Measurements from ENCODE around the gene MAGEB17. TPM values are rescaled to one million over a fixed set of nuclear protein-coding genes. Genes with fewer than 3 reads are reported as not detected.
"Not testable (repeated sequence)": the region's sequence is repeated elsewhere in the genome, so short reads cannot be mapped to it uniquely, and the experiment has no call there.

MAGEB17 gene
- total and polyA plus RNA-seq, 2 donors = 0.02 TPM; not detected in 1

GRCh38 chrX:16171039-16171438, 3.8 kb downstream of the MAGEB17 start:
- H3K9me3 ChIP-seq (ENCODE audit: control insufficient read depth in 2 of 2, insufficient read depth in 1 of 2, low read length in 1 of 2) = no peaks in the 10 kb centered on the region
- H3K36me3 ChIP-seq (ENCODE audit: control insufficient read depth in 2 of 2, insufficient read depth in 2 of 2, low read length in 1 of 2) = no peaks in the 10 kb centered on the region
- no peak overlapping the region for H3K4me3 ChIP-seq (ENCODE audit: low read length in 2 of 2)
- no peak overlapping the region for H3K27ac ChIP-seq (ENCODE audit: low read depth in 1 of 2, low read length in 1 of 2)
- 97% methylated on average over 9 of the region's 9 CpGs for WGBS
- H3K27me3 ChIP-seq (ENCODE audit: control insufficient read depth in 2 of 2, insufficient read depth in 1 of 2, low read length in 1 of 2) = no peaks in the 10 kb centered on the region
- no peaks in the 10 kb centered on the region for H3K4me1 ChIP-seq (ENCODE audit: control insufficient read depth in 2 of 2, insufficient read depth in 2 of 2, low read length in 2 of 2)
- DNase-seq (ENCODE audit: low read depth in 6 of 9, low spot score in 9 of 9) = no peak

DNA sequence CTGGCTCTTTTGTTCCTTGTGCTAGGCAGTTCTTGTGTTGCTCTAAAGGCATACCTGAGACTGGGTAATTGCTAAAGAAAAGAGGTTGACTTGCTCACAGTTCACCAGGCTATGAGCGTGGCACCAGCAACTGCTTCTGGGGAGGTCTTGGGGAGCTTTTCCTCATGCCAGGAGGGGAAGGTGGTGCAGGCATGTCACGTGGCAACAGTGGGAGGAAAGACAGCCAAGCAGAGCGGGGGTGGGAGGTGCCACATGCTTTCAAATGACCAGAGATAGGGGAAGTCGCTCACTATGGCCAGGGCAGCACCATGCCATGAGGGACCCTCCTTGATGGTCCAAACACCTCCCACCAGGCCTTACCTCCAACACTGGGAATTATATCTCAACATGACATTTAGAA, 4.7 kb downstream of the MAGEB17 start:
- Histone ChIP-seq H3K27me3 (ENCODE audit: control insufficient read depth in 2 of 2, insufficient read depth in 1 of 2, low read length in 1 of 2) (no peaks in the 10 kb centered on the region), H3K4me1 (ENCODE audit: control insufficient read depth in 2 of 2, insufficient read depth in 2 of 2, low read length in 2 of 2) (no peaks in the 10 kb centered on the region), H3K9me3 (ENCODE audit: control insufficient read depth in 2 of 2, insufficient read depth in 1 of 2, low read length in 1 of 2) (no peaks in the 10 kb centered on the region), H3K4me3 (ENCODE audit: low read length in 2 of 2) (no peak overlapping the region), H3K36me3 (ENCODE audit: control insufficient read depth in 2 of 2, insufficient read depth in 2 of 2, low read length in 1 of 2) (no peaks in the 10 kb centered on the region), H3K27ac (ENCODE audit: low read depth in 1 of 2, low read length in 1 of 2) (no peak overlapping the region)
- DNase-seq (ENCODE audit: low read depth in 6 of 9, low spot score in 9 of 9) = no peak
- 88% methylated on average over 4 of the region's 4 CpGs for WGBS

GRCh38 chrX:16172391-16172790, 5.1 kb downstream of the MAGEB17 start:
- H3K36me3 ChIP-seq (ENCODE audit: control insufficient read depth in 2 of 2, insufficient read depth in 2 of 2, low read length in 1 of 2) = no peaks in the 10 kb centered on the region
- no peaks in the 10 kb centered on the region for H3K9me3 ChIP-seq (ENCODE audit: control insufficient read depth in 2 of 2, insufficient read depth in 1 of 2, low read length in 1 of 2)
- DNase-seq (ENCODE audit: low read depth in 6 of 9, low spot score in 9 of 9) = no peak
- no peak overlapping the region for H3K27ac ChIP-seq (ENCODE audit: low read depth in 1 of 2, low read length in 1 of 2)
- no peak overlapping the region for H3K4me3 ChIP-seq (ENCODE audit: low read length in 2 of 2)
- H3K4me1 ChIP-seq (ENCODE audit: control insufficient read depth in 2 of 2, insufficient read depth in 2 of 2, low read length in 2 of 2) = no peaks in the 10 kb centered on the region
- no peaks in the 10 kb centered on the region for H3K27me3 ChIP-seq (ENCODE audit: control insufficient read depth in 2 of 2, insufficient read depth in 1 of 2, low read length in 1 of 2)
- 97% methylated on average over 3 of the region's 3 CpGs for WGBS

DNA sequence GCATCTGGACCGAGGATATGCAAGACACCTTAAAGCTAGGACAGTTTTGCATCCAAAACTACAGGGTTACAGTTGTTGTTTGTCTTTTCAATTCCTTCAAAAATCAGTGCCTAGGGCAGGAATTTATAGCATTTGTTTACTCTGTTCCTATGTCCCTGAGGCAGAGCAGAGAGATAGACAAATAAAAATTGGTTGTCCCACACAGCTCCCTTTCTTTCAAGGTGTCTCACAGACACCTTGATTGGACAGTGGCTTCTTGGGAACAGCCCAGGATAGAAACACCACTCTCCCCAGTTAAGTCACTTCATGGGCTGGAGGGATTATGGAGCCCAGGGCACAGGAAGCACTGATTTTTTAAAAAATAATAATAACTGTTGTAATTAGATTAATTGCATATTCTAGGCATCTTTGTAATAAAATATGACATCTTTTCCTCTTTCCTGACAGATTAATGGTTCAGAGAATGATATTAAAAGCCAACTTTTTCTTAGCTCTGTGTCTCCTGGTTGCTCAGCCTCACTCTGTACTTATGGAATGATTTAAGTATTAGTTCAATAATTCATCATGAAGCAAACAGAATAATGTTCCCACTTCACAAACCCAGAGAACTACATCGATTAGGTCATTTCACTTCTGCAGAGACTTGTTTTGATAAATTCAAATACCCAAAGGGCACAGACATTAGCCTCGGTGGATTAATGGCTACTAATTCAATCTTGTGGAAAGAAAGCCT, 8.2 kb downstream of the MAGEB17 start:
- no peak overlapping the region for H3K27ac ChIP-seq (ENCODE audit: low read depth in 1 of 2, low read length in 1 of 2)
- H3K4me3 ChIP-seq (ENCODE audit: low read length in 2 of 2) = no peak overlapping the region
- H3K27me3 ChIP-seq (ENCODE audit: control insufficient read depth in 2 of 2, insufficient read depth in 1 of 2, low read length in 1 of 2) = no peaks in the 10 kb centered on the region
- H3K9me3 ChIP-seq (ENCODE audit: control insufficient read depth in 2 of 2, insufficient read depth in 1 of 2, low read length in 1 of 2) = no peaks in the 10 kb centered on the region
- DNase-seq (ENCODE audit: low read depth in 6 of 9, low spot score in 9 of 9) = no peak
- WGBS = 89% methylated on average over 3 of the region's 3 CpGs
- no peaks in the 10 kb centered on the region for H3K4me1 ChIP-seq (ENCODE audit: control insufficient read depth in 2 of 2, insufficient read depth in 2 of 2, low read length in 2 of 2)
- no peaks in the 10 kb centered on the region for H3K36me3 ChIP-seq (ENCODE audit: control insufficient read depth in 2 of 2, insufficient read depth in 2 of 2, low read length in 1 of 2)

- Histone ChIP-seq H3K27ac (ENCODE audit: low read depth in 1 of 2, low read length in 1 of 2) (no peak overlapping the region), H3K9me3 (ENCODE audit: control insufficient read depth in 2 of 2, insufficient read depth in 1 of 2, low read length in 1 of 2) (no peaks in the 10 kb centered on the region), H3K27me3 (ENCODE audit: control insufficient read depth in 2 of 2, insufficient read depth in 1 of 2, low read length in 1 of 2) (no peaks in the 10 kb centered on the region), H3K36me3 (ENCODE audit: control insufficient read depth in 2 of 2, insufficient read depth in 2 of 2, low read length in 1 of 2) (no peaks in the 10 kb centered on the region), H3K4me3 (ENCODE audit: low read length in 2 of 2) (no peak overlapping the region), H3K4me1 (ENCODE audit: control insufficient read depth in 2 of 2, insufficient read depth in 2 of 2, low read length in 2 of 2) (no peaks in the 10 kb centered on the region)
- 60% methylated on average over 2 of the region's 2 CpGs for WGBS
- no peak for DNase-seq (ENCODE audit: low read depth in 6 of 9, low spot score in 9 of 9)
Observed at GRCh38 chrX:16177260-16177659, 10.0 kb downstream of the MAGEB17 start.

- not testable (repeated sequence) for H3K4me1 ChIP-seq (ENCODE audit: control insufficient read depth in 2 of 2, insufficient read depth in 2 of 2, low read length in 2 of 2); DNase-seq (ENCODE audit: low read depth in 6 of 9, low spot score in 9 of 9); H3K27me3 ChIP-seq (ENCODE audit: control insufficient read depth in 2 of 2, insufficient read depth in 1 of 2, low read length in 1 of 2); H3K4me3 ChIP-seq (ENCODE audit: low read length in 2 of 2); H3K27ac ChIP-seq (ENCODE audit: low read depth in 1 of 2, low read length in 1 of 2); H3K36me3 ChIP-seq (ENCODE audit: control insufficient read depth in 2 of 2, insufficient read depth in 2 of 2, low read length in 1 of 2); H3K9me3 ChIP-seq (ENCODE audit: control insufficient read depth in 2 of 2, insufficient read depth in 1 of 2, low read length in 1 of 2)
- WGBS = 89% methylated on average over 10 of the region's 10 CpGs
Observed at GRCh38 chrX:16183843-16184242, 16.6 kb downstream of the MAGEB17 start.

GRCh38 chrX:16185725-16186136, 18.4 kb downstream of the MAGEB17 start:
- H3K4me1 ChIP-seq (ENCODE audit: control insufficient read depth in 2 of 2, insufficient read depth in 2 of 2, low read length in 2 of 2) = no peaks in the 10 kb centered on the region
- no peaks in the 10 kb centered on the region for H3K9me3 ChIP-seq (ENCODE audit: control insufficient read depth in 2 of 2, insufficient read depth in 1 of 2, low read length in 1 of 2)
- no peak for DNase-seq (ENCODE audit: low read depth in 6 of 9, low spot score in 9 of 9)
- no peaks in the 10 kb centered on the region for H3K27me3 ChIP-seq (ENCODE audit: control insufficient read depth in 2 of 2, insufficient read depth in 1 of 2, low read length in 1 of 2)
- no peak overlapping the region for H3K4me3 ChIP-seq (ENCODE audit: low read length in 2 of 2)
- H3K36me3 ChIP-seq (ENCODE audit: control insufficient read depth in 2 of 2, insufficient read depth in 2 of 2, low read length in 1 of 2) = no peaks in the 10 kb centered on the region
- no peak overlapping the region for H3K27ac ChIP-seq (ENCODE audit: low read depth in 1 of 2, low read length in 1 of 2)
- WGBS = 81% methylated on average over 2 of the region's 2 CpGs

- H3K4me3 ChIP-seq (ENCODE audit: low read length in 2 of 2) = no peak overlapping the region
- no peaks in the 10 kb centered on the region for H3K4me1 ChIP-seq (ENCODE audit: control insufficient read depth in 2 of 2, insufficient read depth in 2 of 2, low read length in 2 of 2)
- no peak for DNase-seq (ENCODE audit: low read depth in 6 of 9, low spot score in 9 of 9)
- WGBS = 73% methylated on average over 3 of the region's 3 CpGs
- no peak overlapping the region for H3K27ac ChIP-seq (ENCODE audit: low read depth in 1 of 2, low read length in 1 of 2)
- H3K36me3 ChIP-seq (ENCODE audit: control insufficient read depth in 2 of 2, insufficient read depth in 2 of 2, low read length in 1 of 2) = no peaks in the 10 kb centered on the region
- H3K27me3 ChIP-seq (ENCODE audit: control insufficient read depth in 2 of 2, insufficient read depth in 1 of 2, low read length in 1 of 2) = no peaks in the 10 kb centered on the region
- H3K9me3 ChIP-seq (ENCODE audit: control insufficient read depth in 2 of 2, insufficient read depth in 1 of 2, low read length in 1 of 2) = no peaks in the 10 kb centered on the region
Observed at GRCh38 chrX:16186380-16187007, 19.2 kb downstream of the MAGEB17 start.

- H3K4me1 ChIP-seq (ENCODE audit: control insufficient read depth in 2 of 2, insufficient read depth in 2 of 2, low read length in 2 of 2) = no peaks in the 10 kb centered on the region
- no peaks in the 10 kb centered on the region for H3K27me3 ChIP-seq (ENCODE audit: control insufficient read depth in 2 of 2, insufficient read depth in 1 of 2, low read length in 1 of 2)
- 87% methylated on average over 4 of the region's 4 CpGs for WGBS
- no peak overlapping the region for H3K4me3 ChIP-seq (ENCODE audit: low read length in 2 of 2)
- no peaks in the 10 kb centered on the region for H3K36me3 ChIP-seq (ENCODE audit: control insufficient read depth in 2 of 2, insufficient read depth in 2 of 2, low read length in 1 of 2)
- no peak for DNase-seq (ENCODE audit: low read depth in 6 of 9, low spot score in 9 of 9)
- no peaks in the 10 kb centered on the region for H3K9me3 ChIP-seq (ENCODE audit: control insufficient read depth in 2 of 2, insufficient read depth in 1 of 2, low read length in 1 of 2)
- no peak overlapping the region for H3K27ac ChIP-seq (ENCODE audit: low read depth in 1 of 2, low read length in 1 of 2)
Observed at GRCh38 chrX:16187024-16187760, 19.9 kb downstream of the MAGEB17 start.

Measured in thymus (tissue), 11 donors.